GM12891 (cell line): ENCODE measurements around the gene IP6K3.

ENCODE experiments used
- POLR2A ChIP-seq: IDR thresholded peaks from 2 replicates; pipeline ENCODE4 v1.6.1; 2011; ENCODE audit warnings: low read depth, low read length, control low read depth
- POLR2AphosphoS5 ChIP-seq: IDR thresholded peaks from 2 replicates; pipeline ENCODE4 v1.6.1; 2011; ENCODE audit warnings: low read depth, low read length, control low read depth
- POU2F2 ChIP-seq: IDR thresholded peaks from 2 replicates; pipeline ENCODE4 v1.6.1; 2011; ENCODE audit warnings: low read depth, mild to moderate bottlenecking, control low read depth, low read length, moderate library complexity
- SPI1 ChIP-seq: IDR thresholded peaks from 2 replicates; pipeline ENCODE4 v1.6.1; 2011; ENCODE audit warnings: low read depth, low read length, control low read depth
- TAF1 ChIP-seq: IDR thresholded peaks from 2 replicates; pipeline ENCODE4 v1.6.1; 2011; ENCODE audit warnings: low read depth, low read length, control low read depth

GRCh38 chr6:33692760-33693158, 53.9 kb downstream of the IP6K3 start:
- TF ChIP-seq POLR2A (no peak), SPI1 (no peak), TAF1 (no peak), POLR2AphosphoS5 (no peak), POU2F2 (no peak)
